ENCODE measurements around the gene SPOCK1. TPM values are rescaled to one million over a fixed set of nuclear protein-coding genes. Genes with fewer than 3 reads are reported as not detected.

The SPOCK1 gene
- total and polyA plus RNA-seq, 2 experiments from 2014 or later = 4.1 to 14.0 TPM

GRCh38 chr5:137446151-137446550 is 53.0 kb downstream of the SPOCK1 start:
- H3K27ac ChIP-seq = no peak overlapping the region
- no peak for DNase-seq (ENCODE audit: low read depth in 1 of 2, low spot score in 1 of 2)
- no peak overlapping the region for H3K4me3 ChIP-seq
- no peak for TF ChIP-seq CTCF (IDR thresholded peaks at IDR 0.05; ENCODE audit: low read depth, low read length)
- no peaks in the 10 kb centered on the region for H3K4me1 ChIP-seq (ENCODE audit: low read depth)
- no peaks in the 10 kb centered on the region for H3K36me3 ChIP-seq
- no peaks in the 10 kb centered on the region for H3K9me3 ChIP-seq (ENCODE audit: low read depth)
- no peaks in the 10 kb centered on the region for H3K27me3 ChIP-seq

GRCh38 chr5:137442660-137443059 is 56.5 kb downstream of the SPOCK1 start:
- H3K4me1 ChIP-seq (ENCODE audit: low read depth) = no peaks in the 10 kb centered on the region
- no peak overlapping the region for H3K4me3 ChIP-seq
- H3K9me3 ChIP-seq (ENCODE audit: low read depth) = no peaks in the 10 kb centered on the region
- DNase-seq (ENCODE audit: low read depth in 1 of 2, low spot score in 1 of 2) = no peak
- TF ChIP-seq CTCF (IDR thresholded peaks at IDR 0.05; ENCODE audit: low read depth, low read length) = no peak
- H3K36me3 ChIP-seq = no peaks in the 10 kb centered on the region
- H3K27me3 ChIP-seq = peaks cover 3% of the 10 kb centered on the region
- H3K27ac ChIP-seq = no peak overlapping the region

- H3K36me3 ChIP-seq = no peaks in the 10 kb centered on the region
- no peak for DNase-seq (ENCODE audit: low read depth in 1 of 2, low spot score in 1 of 2)
- peaks cover 3% of the 10 kb centered on the region for H3K27me3 ChIP-seq
Measured at GRCh38 chr5:137441476-137441875, 57.6 kb downstream of the SPOCK1 start.

GRCh38 chr5:137440795-137441194 is 58.3 kb downstream of the SPOCK1 start:
- no peak overlapping the region for H3K4me3 ChIP-seq
- no peak for TF ChIP-seq CTCF (IDR thresholded peaks at IDR 0.05; ENCODE audit: low read depth, low read length)
- peaks cover 3% of the 10 kb centered on the region for H3K27me3 ChIP-seq
- no peaks in the 10 kb centered on the region for H3K9me3 ChIP-seq (ENCODE audit: low read depth)
- DNase-seq (ENCODE audit: low read depth in 1 of 2, low spot score in 1 of 2) = no peak
- H3K4me1 ChIP-seq (ENCODE audit: low read depth) = no peaks in the 10 kb centered on the region
- H3K27ac ChIP-seq = no peak overlapping the region
- H3K36me3 ChIP-seq = no peaks in the 10 kb centered on the region

More at GRCh38 chr5:137441476-137441875, 57.6 kb downstream of the SPOCK1 start:
- H3K4me3 ChIP-seq = no peak overlapping the region
- H3K9me3 ChIP-seq (ENCODE audit: low read depth) = no peaks in the 10 kb centered on the region
- no peak overlapping the region for H3K27ac ChIP-seq
- no peak for TF ChIP-seq CTCF (IDR thresholded peaks at IDR 0.05; ENCODE audit: low read depth, low read length)
- H3K4me1 ChIP-seq (ENCODE audit: low read depth) = no peaks in the 10 kb centered on the region

- H3K9me3 ChIP-seq (ENCODE audit: low read depth) = no peaks in the 10 kb centered on the region
- no peak for DNase-seq (ENCODE audit: low read depth in 1 of 2, low spot score in 1 of 2)
- H3K4me1 ChIP-seq (ENCODE audit: low read depth) = no peaks in the 10 kb centered on the region
- no peaks in the 10 kb centered on the region for H3K36me3 ChIP-seq
- H3K4me3 ChIP-seq = no peak overlapping the region
- no peak overlapping the region for H3K27ac ChIP-seq
- no peak for TF ChIP-seq CTCF (IDR thresholded peaks at IDR 0.05; ENCODE audit: low read depth, low read length)
- peaks cover 3% of the 10 kb centered on the region for H3K27me3 ChIP-seq
Measured at GRCh38 chr5:137439645-137440044, 59.5 kb downstream of the SPOCK1 start.

- TF ChIP-seq CTCF (IDR thresholded peaks at IDR 0.05; ENCODE audit: low read depth, low read length) = no peak
- Histone ChIP-seq H3K27ac (no peak overlapping the region), H3K4me1 (ENCODE audit: low read depth) (no peaks in the 10 kb centered on the region), H3K27me3 (peaks cover 3% of the 10 kb centered on the region), H3K36me3 (no peaks in the 10 kb centered on the region), H3K9me3 (ENCODE audit: low read depth) (no peaks in the 10 kb centered on the region), H3K4me3 (no peak overlapping the region)
- no peak for DNase-seq (ENCODE audit: low read depth in 1 of 2, low spot score in 1 of 2)
Measured at GRCh38 chr5:137438932-137439331, 60.2 kb downstream of the SPOCK1 start.
